GM23338 (cell line): ENCODE data around the gene RADIL.

Source experiments
- CREB1 ChIP-seq: fragments of 250-450 bp; sonication (Bioruptor Pico); IDR thresholded peaks from 2 replicates; pipeline ENCODE4 v1.5.0; 2020; ENCODE audit warnings: low read depth, mild to moderate bottlenecking, moderate library complexity
- EZH2 ChIP-seq: fragments of 200-600 bp; sonication (generic); IDR thresholded peaks from one replicate; pipeline ENCODE4 v1.8.0; 2017; ENCODE audit warnings: antibody characterized with exemption, mild to moderate bottlenecking, low read depth; ENCODE audit not compliant: unreplicated experiment
- EZH2phosphoT487 ChIP-seq: fragments of 200-600 bp; sonication (generic); IDR thresholded peaks from one replicate; pipeline ENCODE4 v1.8.1; 2018; ENCODE audit warnings: antibody characterized with exemption; ENCODE audit not compliant: unreplicated experiment
- JUNB ChIP-seq: IDR thresholded peaks from one replicate; pipeline ENCODE4 v1.6.1; 2016; ENCODE audit warnings: antibody characterized with exemption; ENCODE audit not compliant: unreplicated experiment
- POLR2AphosphoS5 ChIP-seq: IDR thresholded peaks from 2 replicates; pipeline ENCODE4 v1.6.1; 2016; ENCODE audit warnings: antibody characterized with exemption, low read depth
- STAT1 ChIP-seq: IDR thresholded peaks from one replicate; pipeline ENCODE4 v1.6.1; 2016; ENCODE audit warnings: antibody characterized with exemption; ENCODE audit not compliant: unreplicated experiment
- ZNF331 ChIP-seq: fragments of 250-450 bp; sonication (Bioruptor Pico); IDR thresholded peaks from 2 replicates; pipeline ENCODE4 v1.5.0; 2020; ENCODE audit warnings: low read depth, mild to moderate bottlenecking, moderate library complexity
- ZNF462 ChIP-seq: fragments of 250-450 bp; sonication (Bioruptor Pico); IDR thresholded peaks from 2 replicates; pipeline ENCODE4 v1.5.0; 2020; ENCODE audit warnings: mild to moderate bottlenecking, moderate library complexity
- TF ChIP-seq, protein P1 (sequence below): IDR thresholded peaks from one replicate; pipeline ENCODE4 v1.6.1; 2018; ENCODE audit warnings: antibody characterized with exemption; ENCODE audit not compliant: unreplicated experiment
- TF ChIP-seq, protein P2 (sequence below), 2 experiments: fragments of 200-600 bp in 1 of 2; sonication (generic) in 1 of 2; conservative IDR thresholded peaks; 2 replicates each; pipeline versions ENCODE4 v1.5.1 to v1.6.1; 2016 to 2017; ENCODE audit warnings: antibody characterized with exemption in 2 of 2, low read depth in 2 of 2, mild to moderate bottlenecking in 2 of 2, moderate library complexity in 1 of 2
- TF ChIP-seq, protein P3 (sequence below): IDR thresholded peaks from 2 replicates; pipeline ENCODE4 v1.6.1; 2016; ENCODE audit warnings: antibody characterized with exemption

- TF ChIP-seq, protein P1, sequence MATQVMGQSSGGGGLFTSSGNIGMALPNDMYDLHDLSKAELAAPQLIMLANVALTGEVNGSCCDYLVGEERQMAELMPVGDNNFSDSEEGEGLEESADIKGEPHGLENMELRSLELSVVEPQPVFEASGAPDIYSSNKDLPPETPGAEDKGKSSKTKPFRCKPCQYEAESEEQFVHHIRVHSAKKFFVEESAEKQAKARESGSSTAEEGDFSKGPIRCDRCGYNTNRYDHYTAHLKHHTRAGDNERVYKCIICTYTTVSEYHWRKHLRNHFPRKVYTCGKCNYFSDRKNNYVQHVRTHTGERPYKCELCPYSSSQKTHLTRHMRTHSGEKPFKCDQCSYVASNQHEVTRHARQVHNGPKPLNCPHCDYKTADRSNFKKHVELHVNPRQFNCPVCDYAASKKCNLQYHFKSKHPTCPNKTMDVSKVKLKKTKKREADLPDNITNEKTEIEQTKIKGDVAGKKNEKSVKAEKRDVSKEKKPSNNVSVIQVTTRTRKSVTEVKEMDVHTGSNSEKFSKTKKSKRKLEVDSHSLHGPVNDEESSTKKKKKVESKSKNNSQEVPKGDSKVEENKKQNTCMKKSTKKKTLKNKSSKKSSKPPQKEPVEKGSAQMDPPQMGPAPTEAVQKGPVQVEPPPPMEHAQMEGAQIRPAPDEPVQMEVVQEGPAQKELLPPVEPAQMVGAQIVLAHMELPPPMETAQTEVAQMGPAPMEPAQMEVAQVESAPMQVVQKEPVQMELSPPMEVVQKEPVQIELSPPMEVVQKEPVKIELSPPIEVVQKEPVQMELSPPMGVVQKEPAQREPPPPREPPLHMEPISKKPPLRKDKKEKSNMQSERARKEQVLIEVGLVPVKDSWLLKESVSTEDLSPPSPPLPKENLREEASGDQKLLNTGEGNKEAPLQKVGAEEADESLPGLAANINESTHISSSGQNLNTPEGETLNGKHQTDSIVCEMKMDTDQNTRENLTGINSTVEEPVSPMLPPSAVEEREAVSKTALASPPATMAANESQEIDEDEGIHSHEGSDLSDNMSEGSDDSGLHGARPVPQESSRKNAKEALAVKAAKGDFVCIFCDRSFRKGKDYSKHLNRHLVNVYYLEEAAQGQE: no peak
- TF ChIP-seq, protein P2, sequence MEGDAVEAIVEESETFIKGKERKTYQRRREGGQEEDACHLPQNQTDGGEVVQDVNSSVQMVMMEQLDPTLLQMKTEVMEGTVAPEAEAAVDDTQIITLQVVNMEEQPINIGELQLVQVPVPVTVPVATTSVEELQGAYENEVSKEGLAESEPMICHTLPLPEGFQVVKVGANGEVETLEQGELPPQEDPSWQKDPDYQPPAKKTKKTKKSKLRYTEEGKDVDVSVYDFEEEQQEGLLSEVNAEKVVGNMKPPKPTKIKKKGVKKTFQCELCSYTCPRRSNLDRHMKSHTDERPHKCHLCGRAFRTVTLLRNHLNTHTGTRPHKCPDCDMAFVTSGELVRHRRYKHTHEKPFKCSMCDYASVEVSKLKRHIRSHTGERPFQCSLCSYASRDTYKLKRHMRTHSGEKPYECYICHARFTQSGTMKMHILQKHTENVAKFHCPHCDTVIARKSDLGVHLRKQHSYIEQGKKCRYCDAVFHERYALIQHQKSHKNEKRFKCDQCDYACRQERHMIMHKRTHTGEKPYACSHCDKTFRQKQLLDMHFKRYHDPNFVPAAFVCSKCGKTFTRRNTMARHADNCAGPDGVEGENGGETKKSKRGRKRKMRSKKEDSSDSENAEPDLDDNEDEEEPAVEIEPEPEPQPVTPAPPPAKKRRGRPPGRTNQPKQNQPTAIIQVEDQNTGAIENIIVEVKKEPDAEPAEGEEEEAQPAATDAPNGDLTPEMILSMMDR (conservative IDR thresholded peaks at IDR 0.05; ENCODE audit: low read depth in 2 of 2): no peak
- TF ChIP-seq ZNF331 (CRISPR knock-in tag) (no peak), EZH2 (no peak), POLR2AphosphoS5 (no peak), JUNB (no peak), EZH2phosphoT487 (no peak), CREB1 (CRISPR knock-in tag) (no peak), ZNF462 (CRISPR knock-in tag) (no peak), STAT1 (no peak)
- TF ChIP-seq, protein P3, sequence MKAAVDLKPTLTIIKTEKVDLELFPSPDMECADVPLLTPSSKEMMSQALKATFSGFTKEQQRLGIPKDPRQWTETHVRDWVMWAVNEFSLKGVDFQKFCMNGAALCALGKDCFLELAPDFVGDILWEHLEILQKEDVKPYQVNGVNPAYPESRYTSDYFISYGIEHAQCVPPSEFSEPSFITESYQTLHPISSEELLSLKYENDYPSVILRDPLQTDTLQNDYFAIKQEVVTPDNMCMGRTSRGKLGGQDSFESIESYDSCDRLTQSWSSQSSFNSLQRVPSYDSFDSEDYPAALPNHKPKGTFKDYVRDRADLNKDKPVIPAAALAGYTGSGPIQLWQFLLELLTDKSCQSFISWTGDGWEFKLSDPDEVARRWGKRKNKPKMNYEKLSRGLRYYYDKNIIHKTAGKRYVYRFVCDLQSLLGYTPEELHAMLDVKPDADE: no peak
Observed at GRCh38 chr7:4785371-4785770, 98.1 kb downstream of the RADIL start.
